ENCODE measurements around the gene LNPK.
"Not testable (repeated sequence)": the region's sequence is repeated elsewhere in the genome, so short reads cannot be mapped to it uniquely, and the experiment has no call there.

LNPK gene

DNA sequence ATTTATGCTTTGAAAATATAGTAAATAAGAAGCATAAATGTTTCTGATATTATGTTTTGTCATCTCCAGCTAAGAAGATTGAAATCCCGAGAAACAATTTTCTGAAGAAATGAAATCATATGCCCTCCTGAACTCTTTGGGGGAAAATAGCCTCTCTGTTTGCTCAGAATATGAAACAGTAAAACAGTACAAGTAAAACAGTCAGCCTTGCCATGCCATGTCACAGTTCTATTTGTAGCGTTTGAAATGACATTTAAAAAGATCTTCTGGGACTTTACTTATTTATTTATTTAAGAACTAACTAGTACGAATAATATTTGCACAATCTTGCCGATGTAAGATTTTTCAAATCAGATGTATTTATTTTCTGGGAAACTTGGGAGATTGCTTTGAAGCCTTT is 98.0 kb downstream of the LNPK start:
- no peak for DNase-seq (ENCODE audit: insufficient read length, low spot score)
- FAIRE-seq: no peak
- TF ChIP-seq, protein P1, sequence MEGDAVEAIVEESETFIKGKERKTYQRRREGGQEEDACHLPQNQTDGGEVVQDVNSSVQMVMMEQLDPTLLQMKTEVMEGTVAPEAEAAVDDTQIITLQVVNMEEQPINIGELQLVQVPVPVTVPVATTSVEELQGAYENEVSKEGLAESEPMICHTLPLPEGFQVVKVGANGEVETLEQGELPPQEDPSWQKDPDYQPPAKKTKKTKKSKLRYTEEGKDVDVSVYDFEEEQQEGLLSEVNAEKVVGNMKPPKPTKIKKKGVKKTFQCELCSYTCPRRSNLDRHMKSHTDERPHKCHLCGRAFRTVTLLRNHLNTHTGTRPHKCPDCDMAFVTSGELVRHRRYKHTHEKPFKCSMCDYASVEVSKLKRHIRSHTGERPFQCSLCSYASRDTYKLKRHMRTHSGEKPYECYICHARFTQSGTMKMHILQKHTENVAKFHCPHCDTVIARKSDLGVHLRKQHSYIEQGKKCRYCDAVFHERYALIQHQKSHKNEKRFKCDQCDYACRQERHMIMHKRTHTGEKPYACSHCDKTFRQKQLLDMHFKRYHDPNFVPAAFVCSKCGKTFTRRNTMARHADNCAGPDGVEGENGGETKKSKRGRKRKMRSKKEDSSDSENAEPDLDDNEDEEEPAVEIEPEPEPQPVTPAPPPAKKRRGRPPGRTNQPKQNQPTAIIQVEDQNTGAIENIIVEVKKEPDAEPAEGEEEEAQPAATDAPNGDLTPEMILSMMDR (IDR thresholded peaks at IDR 0.05; ENCODE audit: insufficient read depth, missing control alignments): no peak

DNA sequence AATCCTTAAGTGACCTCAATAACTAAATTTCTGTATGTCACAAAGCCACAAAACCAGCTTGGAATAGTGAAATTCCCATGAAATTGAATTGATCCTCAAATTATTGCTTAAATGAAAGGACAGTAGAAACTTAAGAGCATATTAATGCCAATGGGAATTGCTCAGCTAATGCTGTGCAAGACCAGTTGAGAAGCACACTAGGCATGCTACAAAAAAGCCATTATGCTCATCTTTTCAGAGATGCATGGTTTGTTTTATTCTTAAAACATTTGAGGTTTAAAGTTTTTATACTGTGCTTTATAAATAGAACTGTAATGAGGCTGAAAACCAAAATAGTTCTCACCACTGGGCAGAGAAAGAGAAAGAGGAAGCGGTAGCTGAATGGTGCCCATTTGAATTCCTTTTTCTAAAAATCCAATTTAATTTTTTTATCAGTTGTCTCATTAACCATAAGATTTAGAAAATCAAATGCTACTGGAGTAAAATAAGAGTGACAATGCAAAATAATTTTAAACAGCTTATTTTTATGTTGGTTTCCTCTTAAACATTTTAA is 98.6 kb downstream of the LNPK start:
- no peak for DNase-seq (ENCODE audit: insufficient read length, low spot score)
- no peak for FAIRE-seq
- TF ChIP-seq, protein P1 (IDR thresholded peaks at IDR 0.05; ENCODE audit: insufficient read depth, missing control alignments): no peak

DNA sequence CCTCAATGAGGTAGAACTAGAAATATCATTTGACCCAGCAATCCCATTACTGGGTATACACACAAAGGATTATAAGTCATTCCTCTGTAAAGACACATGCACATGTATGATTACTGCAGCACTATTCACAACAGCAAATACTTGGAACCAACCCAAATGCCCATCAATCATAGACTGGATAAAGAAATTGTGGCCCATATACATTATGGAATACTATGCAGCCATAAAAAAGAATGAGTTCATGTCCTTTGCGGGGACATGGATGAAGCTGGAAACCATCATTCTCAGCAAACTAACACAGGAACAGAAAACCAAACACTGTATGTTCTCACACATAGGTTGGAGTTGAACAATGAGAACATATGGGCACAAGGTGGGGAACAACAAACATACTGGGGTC is 106.1 kb downstream of the LNPK start:
- DNase-seq (ENCODE audit: insufficient read length, low spot score); FAIRE-seq: not testable (repeated sequence)

DNA sequence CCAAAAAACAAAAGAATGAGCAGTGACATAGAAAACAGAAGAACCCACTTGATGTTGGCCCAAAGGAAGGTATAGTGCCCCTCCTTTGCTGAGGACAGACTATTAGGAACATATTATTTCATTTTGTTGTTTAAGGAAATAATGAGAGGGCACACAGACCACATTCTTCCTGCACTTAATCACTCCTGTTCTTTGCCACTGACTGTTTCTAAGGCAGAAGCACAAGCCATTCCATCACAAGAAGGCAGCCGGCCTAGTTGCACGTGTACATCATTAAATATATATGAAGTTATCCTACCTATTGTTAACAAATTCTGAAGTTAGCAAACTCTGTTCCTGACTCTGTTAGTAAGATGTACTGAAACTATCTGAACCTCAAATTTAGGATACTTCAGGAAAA is 110.0 kb downstream of the LNPK start:
- FAIRE-seq (no peak), DNase-seq (ENCODE audit: insufficient read length, low spot score) (no peak)
- TF ChIP-seq, protein P1 (IDR thresholded peaks at IDR 0.05; ENCODE audit: insufficient read depth, missing control alignments): no peak

DNA sequence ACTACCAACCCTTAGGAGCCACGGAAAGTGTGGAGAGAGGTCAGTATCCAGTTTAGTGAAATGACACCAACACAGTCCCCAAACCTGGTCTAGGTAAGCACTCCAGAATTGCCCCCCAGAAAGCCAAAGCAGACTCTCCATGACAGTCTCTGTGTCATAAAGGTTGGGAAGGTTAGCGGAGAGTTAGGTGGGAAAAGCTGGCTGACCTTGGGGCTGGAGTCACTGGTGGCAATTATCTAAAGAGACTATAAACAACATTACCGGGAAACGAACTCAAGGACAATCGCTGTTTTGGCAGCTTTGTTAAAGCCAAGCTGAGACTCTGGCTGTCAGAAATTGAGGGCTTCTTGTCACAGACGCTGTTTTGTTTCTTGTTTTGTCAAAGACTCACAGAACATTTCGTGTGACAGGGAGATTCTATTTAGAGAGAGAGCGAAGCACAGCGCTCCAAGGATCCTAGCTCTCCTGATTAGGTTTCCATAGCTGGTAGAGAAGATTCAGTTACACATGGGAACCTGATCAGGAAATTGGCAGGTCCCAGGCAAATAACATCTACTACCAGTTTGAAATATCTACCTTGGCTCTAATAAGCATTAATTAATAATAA is 111.3 kb downstream of the LNPK start:
- DNase-seq (ENCODE audit: insufficient read length, low spot score) (no peak), FAIRE-seq (no peak)
- TF ChIP-seq, protein P1 (IDR thresholded peaks at IDR 0.05; ENCODE audit: insufficient read depth, missing control alignments): no peak

DNA sequence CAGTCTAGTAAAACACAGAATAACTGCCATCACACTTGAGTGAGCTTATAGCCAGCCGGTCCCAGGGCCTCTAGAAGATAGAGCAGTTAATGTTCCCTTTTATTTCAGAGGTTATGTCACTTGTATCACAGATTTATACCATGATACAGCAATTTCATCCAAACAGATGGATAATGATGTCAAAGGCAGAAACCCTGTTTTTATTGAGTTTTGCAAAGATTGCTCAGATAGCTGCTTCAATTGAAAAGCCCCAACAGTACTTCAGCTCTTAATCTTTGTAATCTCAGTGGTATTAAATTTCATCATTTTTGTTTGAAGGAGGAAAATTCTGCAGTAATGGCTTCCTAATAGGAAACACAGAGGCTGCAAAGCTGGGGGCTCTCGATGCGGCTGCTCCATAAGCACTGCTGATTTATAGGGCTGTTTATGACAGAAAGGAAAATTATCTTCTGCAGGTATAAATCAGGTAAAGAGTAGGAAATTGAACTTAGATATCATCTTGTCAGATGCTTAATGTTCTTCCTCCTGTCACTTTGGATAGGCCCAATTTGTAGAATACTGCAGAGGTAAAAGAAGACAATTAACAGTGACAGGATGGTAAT is 112.3 kb downstream of the LNPK start:
- TF ChIP-seq, protein P1 (IDR thresholded peaks at IDR 0.05; ENCODE audit: insufficient read depth, missing control alignments): no peak
- no peak for FAIRE-seq
- no peak for DNase-seq (ENCODE audit: insufficient read length, low spot score)

DNA sequence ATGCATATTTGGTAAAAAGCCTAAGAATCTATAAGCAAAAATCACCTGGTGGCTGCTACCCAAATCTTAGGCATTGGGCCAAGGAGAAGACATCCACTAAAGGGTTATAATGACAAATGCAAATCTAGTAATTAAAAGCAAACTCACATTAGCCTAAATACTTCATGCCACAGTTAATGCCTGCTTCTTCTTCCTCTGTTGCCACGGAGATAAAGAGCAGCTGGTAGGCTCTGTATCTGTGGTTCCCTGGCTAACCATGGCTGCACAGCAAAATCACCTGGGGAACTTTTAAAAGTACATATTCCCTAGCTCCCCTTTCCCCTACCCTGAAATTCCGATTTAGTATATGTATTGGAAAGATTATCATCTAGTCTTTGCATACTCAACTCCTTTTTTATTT is 114.3 kb downstream of the LNPK start:
- TF ChIP-seq, protein P1 (IDR thresholded peaks at IDR 0.05; ENCODE audit: insufficient read depth, missing control alignments): no peak
- no peak for FAIRE-seq
- no peak for DNase-seq (ENCODE audit: insufficient read length, low spot score)
